ENCODE measurements around the gene EGLN2.

Gene EGLN2

DNA sequence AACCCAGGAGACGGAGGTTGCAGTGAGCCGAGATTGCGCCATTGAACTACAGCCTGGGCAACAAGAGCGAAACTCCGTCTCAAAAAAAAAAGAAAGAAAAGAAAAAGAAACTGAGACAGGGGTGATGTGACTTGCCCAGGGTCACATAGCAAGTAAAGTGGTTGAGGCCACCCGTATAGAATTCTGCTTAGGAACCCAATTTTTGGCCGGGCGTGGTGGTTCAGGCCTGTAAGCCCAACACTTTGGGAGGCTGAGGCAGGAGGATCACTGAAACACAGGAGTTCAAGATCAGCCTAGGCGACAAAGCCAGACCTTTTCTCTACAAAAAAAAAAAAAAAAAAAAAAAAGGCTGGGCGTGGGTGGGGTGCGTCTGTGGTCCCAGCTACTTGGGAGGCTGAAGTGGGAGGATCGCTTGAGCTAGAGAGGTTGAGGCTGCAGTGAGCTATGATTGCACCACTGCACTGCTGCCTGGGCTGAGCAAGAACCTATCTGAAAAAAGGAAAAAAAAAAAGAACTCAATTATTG, 46.7 kb upstream of the EGLN2 start:
- Histone ChIP-seq H2AFZ (ENCODE audit: low read length) (no peak overlapping the region), H3K9me2 (ENCODE audit: low read depth, low read length) (no peaks in the 10 kb centered on the region), H3K36me3 (ENCODE audit: insufficient read depth, low read length) (peaks cover 55% of the 10 kb centered on the region), H3K79me2 (ENCODE audit: insufficient read depth, low read length) (peaks cover 62% of the 10 kb centered on the region), H3K27ac (ENCODE audit: low read depth, low read length, poor library complexity, severe bottlenecking) (peak overlapping the region; percentile 84), H3F3A (ENCODE audit: insufficient read depth, low read length) (no peaks in the 10 kb centered on the region), H3K27me3 (ENCODE audit: insufficient read depth, low read length) (no peaks in the 10 kb centered on the region), H3K4me3 (ENCODE audit: low read depth, low read length, poor library complexity, severe bottlenecking) (peak overlapping the region; percentile 89), H3K4me2 (ENCODE audit: low read length) (peak overlapping the region; percentile 70), H3K9ac (ENCODE audit: low read length) (peak overlapping the region; percentile 98), H3K4me1 (ENCODE audit: insufficient read depth, low read length, severe bottlenecking) (peaks cover 71% of the 10 kb centered on the region), H3K9me3 (ENCODE audit: low read length) (no peaks in the 10 kb centered on the region), H4K20me1 (ENCODE audit: insufficient read depth, low read length) (no peaks in the 10 kb centered on the region)
- TF ChIP-seq, protein P1, sequence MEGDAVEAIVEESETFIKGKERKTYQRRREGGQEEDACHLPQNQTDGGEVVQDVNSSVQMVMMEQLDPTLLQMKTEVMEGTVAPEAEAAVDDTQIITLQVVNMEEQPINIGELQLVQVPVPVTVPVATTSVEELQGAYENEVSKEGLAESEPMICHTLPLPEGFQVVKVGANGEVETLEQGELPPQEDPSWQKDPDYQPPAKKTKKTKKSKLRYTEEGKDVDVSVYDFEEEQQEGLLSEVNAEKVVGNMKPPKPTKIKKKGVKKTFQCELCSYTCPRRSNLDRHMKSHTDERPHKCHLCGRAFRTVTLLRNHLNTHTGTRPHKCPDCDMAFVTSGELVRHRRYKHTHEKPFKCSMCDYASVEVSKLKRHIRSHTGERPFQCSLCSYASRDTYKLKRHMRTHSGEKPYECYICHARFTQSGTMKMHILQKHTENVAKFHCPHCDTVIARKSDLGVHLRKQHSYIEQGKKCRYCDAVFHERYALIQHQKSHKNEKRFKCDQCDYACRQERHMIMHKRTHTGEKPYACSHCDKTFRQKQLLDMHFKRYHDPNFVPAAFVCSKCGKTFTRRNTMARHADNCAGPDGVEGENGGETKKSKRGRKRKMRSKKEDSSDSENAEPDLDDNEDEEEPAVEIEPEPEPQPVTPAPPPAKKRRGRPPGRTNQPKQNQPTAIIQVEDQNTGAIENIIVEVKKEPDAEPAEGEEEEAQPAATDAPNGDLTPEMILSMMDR (IDR thresholded peaks at IDR 0.05; ENCODE audit: low read length), result no peak
- TF ChIP-seq EZH2 (IDR thresholded peaks at IDR 0.05; ENCODE audit: borderline replicate concordance, low read length), result no peak

DNA sequence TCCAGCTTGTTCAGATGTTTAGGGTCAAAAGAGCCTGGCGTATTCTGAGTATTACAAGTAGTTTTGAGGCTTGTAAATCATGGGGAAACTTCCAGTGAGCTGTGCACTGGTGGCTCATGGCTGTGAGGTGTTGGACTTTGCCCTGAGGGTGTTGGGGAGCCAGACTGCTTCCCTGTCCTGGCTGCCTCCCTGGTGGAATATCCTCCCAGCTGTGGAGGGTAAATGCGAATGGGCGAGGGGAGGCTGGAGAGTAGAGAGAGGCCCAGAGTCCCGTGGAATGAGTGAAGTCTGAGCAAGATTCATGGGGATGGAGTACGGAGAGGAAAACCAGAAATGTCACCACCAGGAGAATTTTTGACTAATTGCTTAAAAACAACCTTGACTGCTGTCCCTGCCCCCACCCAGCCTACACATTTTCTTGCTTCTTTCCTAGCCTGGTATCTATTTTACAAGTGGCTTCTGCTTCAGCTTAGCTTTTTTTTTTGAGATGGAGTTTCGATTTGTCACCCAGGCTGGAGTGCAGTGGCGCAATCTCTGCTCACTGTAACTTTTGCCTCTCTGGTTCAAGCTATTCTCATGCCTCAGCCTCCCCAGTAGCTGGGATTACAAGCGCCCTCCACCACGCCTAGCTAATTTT, 44.3 kb upstream of the EGLN2 start:
- Histone ChIP-seq H3K4me1 (ENCODE audit: insufficient read depth, low read length, severe bottlenecking) (peaks cover 49% of the 10 kb centered on the region), H3K9ac (ENCODE audit: low read length) (peak overlapping the region; percentile 66), H3K9me2 (ENCODE audit: low read depth, low read length) (no peaks in the 10 kb centered on the region), H3K27ac (ENCODE audit: low read depth, low read length, poor library complexity, severe bottlenecking) (peak overlapping the region; percentile 62), H3K4me3 (ENCODE audit: low read depth, low read length, poor library complexity, severe bottlenecking) (peak overlapping the region; percentile 89), H4K20me1 (ENCODE audit: insufficient read depth, low read length) (no peaks in the 10 kb centered on the region), H3K9me3 (ENCODE audit: low read length) (no peaks in the 10 kb centered on the region), H3K79me2 (ENCODE audit: insufficient read depth, low read length) (peaks cover 63% of the 10 kb centered on the region), H3K4me2 (ENCODE audit: low read length) (peak overlapping the region; percentile 73), H2AFZ (ENCODE audit: low read length) (no peak overlapping the region), H3K36me3 (ENCODE audit: insufficient read depth, low read length) (peaks cover 76% of the 10 kb centered on the region), H3K27me3 (ENCODE audit: insufficient read depth, low read length) (no peaks in the 10 kb centered on the region), H3F3A (ENCODE audit: insufficient read depth, low read length) (no peaks in the 10 kb centered on the region)
- TF ChIP-seq, protein P1 (IDR thresholded peaks at IDR 0.05; ENCODE audit: low read length), result no peak
- TF ChIP-seq EZH2 (IDR thresholded peaks at IDR 0.05; ENCODE audit: borderline replicate concordance, low read length), result no peak

DNA sequence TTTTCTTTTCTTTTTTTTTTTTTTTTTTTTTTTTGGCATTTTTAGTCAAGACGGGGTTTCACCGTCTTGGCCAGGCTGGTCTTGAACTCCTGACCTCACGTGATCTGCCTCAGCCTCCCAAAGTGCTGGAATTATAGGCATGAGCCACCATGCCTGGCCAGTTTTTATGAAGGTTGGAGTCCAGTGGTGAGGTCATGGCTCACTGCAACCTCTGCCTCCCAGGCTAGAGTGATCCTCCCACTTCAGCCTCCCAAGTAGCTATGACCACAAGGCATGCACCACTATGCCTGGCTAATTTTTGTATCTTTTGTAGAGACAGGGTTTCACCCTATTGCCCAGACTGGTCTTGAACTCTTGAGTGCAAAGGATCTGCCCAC, 43.8 kb upstream of the EGLN2 start:
- Histone ChIP-seq H4K20me1 (ENCODE audit: insufficient read depth, low read length) (no peaks in the 10 kb centered on the region), H3K4me3 (ENCODE audit: low read depth, low read length, poor library complexity, severe bottlenecking) (peak overlapping the region; percentile 89), H3K9ac (ENCODE audit: low read length) (no peak overlapping the region; the same call in 1 of the 2 replicates), H3K4me1 (ENCODE audit: insufficient read depth, low read length, severe bottlenecking) (peaks cover 44% of the 10 kb centered on the region), H3K27me3 (ENCODE audit: insufficient read depth, low read length) (no peaks in the 10 kb centered on the region), H3K4me2 (ENCODE audit: low read length) (peak overlapping the region; percentile 73), H3K9me2 (ENCODE audit: low read depth, low read length) (no peaks in the 10 kb centered on the region), H3K9me3 (ENCODE audit: low read length) (no peaks in the 10 kb centered on the region), H3K36me3 (ENCODE audit: insufficient read depth, low read length) (peaks cover 81% of the 10 kb centered on the region), H3K79me2 (ENCODE audit: insufficient read depth, low read length) (peaks cover 63% of the 10 kb centered on the region), H3F3A (ENCODE audit: insufficient read depth, low read length) (no peaks in the 10 kb centered on the region), H2AFZ (ENCODE audit: low read length) (no peak overlapping the region), H3K27ac (ENCODE audit: low read depth, low read length, poor library complexity, severe bottlenecking) (peak overlapping the region; percentile 62)
- no peak for TF ChIP-seq EZH2 (IDR thresholded peaks at IDR 0.05; ENCODE audit: borderline replicate concordance, low read length)
- TF ChIP-seq, protein P1 (IDR thresholded peaks at IDR 0.05; ENCODE audit: low read length), result no peak
